ENCODE measurements around the gene AATK. TPM values are rescaled to one million over a fixed set of nuclear protein-coding genes. Genes with fewer than 3 reads are reported as not detected.

Gene AATK
- total and polyA plus RNA-seq, 2 of the 13 experiments (the other 11 are each of a cell fraction or from before 2014, with no cell fraction given) = 2.9 to 8.4 TPM

- TF ChIP-seq ZKSCAN8 (CRISPR knock-in tag; IDR thresholded peaks at IDR 0.05; ENCODE audit: borderline replicate concordance) (peak; percentile 94; the same call in 1 of the 2 replicates), TCF7L2 (IDR thresholded peaks at IDR 0.05; ENCODE audit: low read depth, low read length) (no peak), SCMH1 (CRISPR knock-in tag; IDR thresholded peaks at IDR 0.05; ENCODE audit: borderline replicate concordance) (no peak), ISX (CRISPR knock-in tag; conservative IDR thresholded peaks at IDR 0.05) (no peak), HBP1 (CRISPR knock-in tag; IDR thresholded peaks at IDR 0.05; ENCODE audit: low read depth) (peak; percentile 84; the same call in 1 of the 2 replicates), ZNF468 (CRISPR knock-in tag; IDR thresholded peaks at IDR 0.05) (no peak), ZNF292 (CRISPR knock-in tag; IDR thresholded peaks at IDR 0.05; ENCODE audit: borderline replicate concordance, low read depth) (peak; percentile 98), HDAC2 (CRISPR knock-in tag; IDR thresholded peaks at IDR 0.05) (peak; percentile 96), ELF4 (CRISPR knock-in tag; IDR thresholded peaks at IDR 0.05; ENCODE audit: borderline replicate concordance) (no peak), EHMT2 (IDR thresholded peaks at IDR 0.05; ENCODE audit: borderline replicate concordance, low read depth, low read length) (no peak), DNMT1 (CRISPR knock-in tag; IDR thresholded peaks at IDR 0.05) (peak; percentile 98), PLSCR1 (CRISPR knock-in tag; IDR thresholded peaks at IDR 0.05; ENCODE audit: borderline replicate concordance) (no peak), MED13 (CRISPR knock-in tag; IDR thresholded peaks at IDR 0.05) (peak; percentile 76), WIZ (CRISPR knock-in tag; IDR thresholded peaks at IDR 0.05) (no peak; the same call in 1 of the 2 replicates), ZNF724P (CRISPR knock-in tag; IDR thresholded peaks at IDR 0.05; ENCODE audit: borderline replicate concordance) (peak; percentile 90; the same call in 1 of the 2 replicates), SMAD9 (CRISPR knock-in tag; IDR thresholded peaks at IDR 0.05) (0 out of 2 replicates have a peak, but pooled peaks have one; percentile 73), TCF7 (IDR thresholded peaks at IDR 0.05; ENCODE audit: low read depth) (no peak), POLR2AphosphoS5 (IDR thresholded peaks at IDR 0.05; ENCODE audit: low read depth, low read length) (no peak), SALL1 (CRISPR knock-in tag; IDR thresholded peaks at IDR 0.05) (peak; percentile 95), REXO4 (CRISPR knock-in tag; IDR thresholded peaks at IDR 0.05; ENCODE audit: borderline replicate concordance) (no peak)
- TF ChIP-seq, protein P1, sequence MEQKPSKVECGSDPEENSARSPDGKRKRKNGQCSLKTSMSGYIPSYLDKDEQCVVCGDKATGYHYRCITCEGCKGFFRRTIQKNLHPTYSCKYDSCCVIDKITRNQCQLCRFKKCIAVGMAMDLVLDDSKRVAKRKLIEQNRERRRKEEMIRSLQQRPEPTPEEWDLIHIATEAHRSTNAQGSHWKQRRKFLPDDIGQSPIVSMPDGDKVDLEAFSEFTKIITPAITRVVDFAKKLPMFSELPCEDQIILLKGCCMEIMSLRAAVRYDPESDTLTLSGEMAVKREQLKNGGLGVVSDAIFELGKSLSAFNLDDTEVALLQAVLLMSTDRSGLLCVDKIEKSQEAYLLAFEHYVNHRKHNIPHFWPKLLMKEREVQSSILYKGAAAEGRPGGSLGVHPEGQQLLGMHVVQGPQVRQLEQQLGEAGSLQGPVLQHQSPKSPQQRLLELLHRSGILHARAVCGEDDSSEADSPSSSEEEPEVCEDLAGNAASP (CRISPR knock-in tag; IDR thresholded peaks at IDR 0.05; ENCODE audit: borderline replicate concordance) = peak; percentile 99
- TF ChIP-seq, protein P2, sequence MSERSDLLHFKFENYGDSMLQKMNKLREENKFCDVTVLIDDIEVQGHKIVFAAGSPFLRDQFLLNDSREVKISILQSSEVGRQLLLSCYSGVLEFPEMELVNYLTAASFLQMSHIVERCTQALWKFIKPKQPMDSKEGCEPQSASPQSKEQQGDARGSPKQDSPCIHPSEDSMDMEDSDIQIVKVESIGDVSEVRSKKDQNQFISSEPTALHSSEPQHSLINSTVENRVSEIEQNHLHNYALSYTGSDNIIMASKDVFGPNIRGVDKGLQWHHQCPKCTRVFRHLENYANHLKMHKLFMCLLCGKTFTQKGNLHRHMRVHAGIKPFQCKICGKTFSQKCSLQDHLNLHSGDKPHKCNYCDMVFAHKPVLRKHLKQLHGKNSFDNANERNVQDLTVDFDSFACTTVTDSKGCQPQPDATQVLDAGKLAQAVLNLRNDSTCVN (CRISPR knock-in tag; IDR thresholded peaks at IDR 0.05; ENCODE audit: borderline replicate concordance) = peak; percentile 79; the same call in 1 of the 2 replicates
Observed at GRCh38 chr17:81101614-81102306, 64.3 kb downstream of the AATK start (continued).

Data from HepG2 (cell line).